Brain microvascular endothelial cell (primary cell): ENCODE measurements around the gene TNFRSF8.
A peak's percentile ranks its signal among the peaks of the same experiment; 100 is the strongest.

Experiments
- DNase-seq: peaks from one replicate; pipeline ENCODE4 v3.0.0-alpha.2; 2020
- H3K27ac ChIP-seq: fragments of 250-450 bp; sonication (Bioruptor Pico); 2 replicates; pipeline ENCODE4 v1.5.1; 2020; ENCODE audit warnings: mild to moderate bottlenecking, moderate library complexity
- H3K27me3 ChIP-seq: fragments of 250-450 bp; sonication (Bioruptor Pico); replicated peaks from 2 replicates; pipeline ENCODE4 v1.5.1; 2020; ENCODE audit warnings: mild to moderate bottlenecking
- H3K36me3 ChIP-seq: fragments of 250-450 bp; sonication (Bioruptor Pico); replicated peaks from 2 replicates; pipeline ENCODE4 v1.5.1; 2020; ENCODE audit warnings: mild to moderate bottlenecking
- H3K4me3 ChIP-seq: 2 replicates; pipeline ENCODE4 v1.5.1; 2011; ENCODE audit warnings: low read depth, mild to moderate bottlenecking, control low read depth, low read length, moderate library complexity
- in situ Hi-C: cut with HindIII; loops from 2 replicates; pipeline ENCODE4 v1.10.0; 2017; ENCODE audit warnings: low sequenced_read_pairs, low pct_ligation_motif_present
- TF ChIP-seq, protein P1 (sequence below): IDR thresholded peaks from 2 replicates; pipeline ENCODE4 v1.5.1; 2011; ENCODE audit warnings: low read depth, mild to moderate bottlenecking, moderate library complexity, low read length, control low read depth, inconsistent platforms; ENCODE audit errors: missing control alignments

TNFRSF8 gene

GRCh38 chr1:12052008-12052573 lies 11.0 kb upstream of the TNFRSF8 start:
- peak; percentile 73 for DNase-seq
- in situ Hi-C loops = no loop called here
- Histone ChIP-seq H3K36me3 (no peaks in the 10 kb centered on the region), H3K4me3 (no peak overlapping the region), H3K27ac (no peak overlapping the region), H3K27me3 (peaks cover 7% of the 10 kb centered on the region)
- TF ChIP-seq, protein P1, sequence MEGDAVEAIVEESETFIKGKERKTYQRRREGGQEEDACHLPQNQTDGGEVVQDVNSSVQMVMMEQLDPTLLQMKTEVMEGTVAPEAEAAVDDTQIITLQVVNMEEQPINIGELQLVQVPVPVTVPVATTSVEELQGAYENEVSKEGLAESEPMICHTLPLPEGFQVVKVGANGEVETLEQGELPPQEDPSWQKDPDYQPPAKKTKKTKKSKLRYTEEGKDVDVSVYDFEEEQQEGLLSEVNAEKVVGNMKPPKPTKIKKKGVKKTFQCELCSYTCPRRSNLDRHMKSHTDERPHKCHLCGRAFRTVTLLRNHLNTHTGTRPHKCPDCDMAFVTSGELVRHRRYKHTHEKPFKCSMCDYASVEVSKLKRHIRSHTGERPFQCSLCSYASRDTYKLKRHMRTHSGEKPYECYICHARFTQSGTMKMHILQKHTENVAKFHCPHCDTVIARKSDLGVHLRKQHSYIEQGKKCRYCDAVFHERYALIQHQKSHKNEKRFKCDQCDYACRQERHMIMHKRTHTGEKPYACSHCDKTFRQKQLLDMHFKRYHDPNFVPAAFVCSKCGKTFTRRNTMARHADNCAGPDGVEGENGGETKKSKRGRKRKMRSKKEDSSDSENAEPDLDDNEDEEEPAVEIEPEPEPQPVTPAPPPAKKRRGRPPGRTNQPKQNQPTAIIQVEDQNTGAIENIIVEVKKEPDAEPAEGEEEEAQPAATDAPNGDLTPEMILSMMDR = no peak

DNA sequence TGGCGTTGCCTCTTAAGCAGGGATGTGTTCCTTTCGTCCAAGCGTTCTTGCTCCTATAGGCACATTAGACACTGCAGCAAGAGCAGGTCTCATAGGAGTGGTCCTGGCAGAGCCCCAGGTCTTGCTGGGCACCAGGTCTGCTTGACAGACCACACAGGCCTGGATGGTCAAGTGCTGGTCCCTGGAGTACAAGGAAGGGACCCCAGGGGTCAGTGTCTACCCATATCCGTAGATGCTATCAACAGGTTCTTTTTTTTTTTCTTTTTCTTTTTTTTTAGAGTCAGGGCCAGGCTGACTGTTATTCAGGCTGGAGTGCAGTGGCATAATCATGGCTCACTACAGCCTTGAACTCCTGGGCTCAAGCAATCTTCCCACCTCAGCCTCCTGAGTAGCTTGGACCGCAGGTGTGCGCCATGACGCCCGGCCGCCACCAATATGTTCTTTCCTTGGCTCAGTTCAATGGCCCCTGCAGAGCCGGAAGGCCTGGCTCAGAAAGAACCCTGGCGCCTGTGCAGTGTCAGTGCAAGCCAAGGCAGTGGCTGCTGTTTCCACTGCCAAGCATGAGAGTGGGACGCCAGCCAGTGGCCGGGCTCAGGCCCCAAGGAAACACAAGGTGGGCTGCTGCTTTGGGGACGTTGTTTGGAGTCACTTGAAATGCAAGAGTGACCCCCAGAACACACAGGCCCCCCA lies 10.0 kb upstream of the TNFRSF8 start:
- TF ChIP-seq, protein P1 = no peak
- no peak for DNase-seq

DNA sequence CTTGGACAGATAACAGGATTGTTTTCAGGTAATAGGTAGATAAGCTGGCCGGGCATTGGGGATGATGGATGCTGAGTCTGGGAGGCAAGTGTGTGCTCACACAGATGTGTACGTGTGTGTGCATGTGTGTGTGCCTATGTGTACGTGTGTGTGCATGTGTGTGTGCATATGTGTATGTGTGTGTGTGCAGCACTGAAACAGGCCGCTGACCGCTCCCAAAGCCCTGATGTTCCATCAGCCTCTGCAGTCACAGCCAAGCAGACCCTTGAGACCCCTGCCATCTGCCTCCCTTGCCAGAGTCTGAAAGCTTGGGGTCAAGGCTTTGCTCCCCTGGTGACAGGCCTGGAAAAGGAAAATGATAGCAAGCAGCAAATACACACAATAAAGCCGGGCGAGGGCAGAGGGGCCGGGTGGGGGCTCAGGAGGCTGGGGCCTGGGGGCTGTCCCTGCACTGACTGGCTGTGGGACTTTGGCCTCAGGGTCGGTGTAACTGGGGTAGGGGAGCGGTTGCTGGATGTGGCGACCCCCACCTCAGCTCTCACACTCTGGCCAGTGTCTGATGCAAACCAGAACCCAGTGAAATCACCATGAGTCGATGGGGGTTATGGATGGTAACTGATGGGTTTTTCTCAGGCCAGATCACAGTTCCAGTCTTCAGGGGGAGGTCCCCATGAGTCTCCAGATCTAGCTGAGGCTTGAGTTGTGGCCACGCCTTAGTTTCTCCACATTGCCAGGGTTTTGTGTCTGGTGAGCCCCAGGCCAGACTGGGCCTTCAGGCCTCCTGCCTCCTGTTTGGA lies 9.2 kb upstream of the TNFRSF8 start:
- no peak overlapping the region for H3K27ac ChIP-seq
- no peak overlapping the region for H3K4me3 ChIP-seq
- H3K27me3 ChIP-seq = no peaks in the 10 kb centered on the region
- H3K36me3 ChIP-seq = no peaks in the 10 kb centered on the region
- DNase-seq = no peak
- TF ChIP-seq, protein P1 = no peak
- in situ Hi-C loops = no loop called here

More for the DNA sequence above, 10.0 kb upstream of the TNFRSF8 start:
- Histone ChIP-seq H3K36me3 (no peaks in the 10 kb centered on the region), H3K27me3 (no peaks in the 10 kb centered on the region), H3K4me3 (no peak overlapping the region), H3K27ac (no peak overlapping the region)
- in situ Hi-C loops = no loop called here

DNA sequence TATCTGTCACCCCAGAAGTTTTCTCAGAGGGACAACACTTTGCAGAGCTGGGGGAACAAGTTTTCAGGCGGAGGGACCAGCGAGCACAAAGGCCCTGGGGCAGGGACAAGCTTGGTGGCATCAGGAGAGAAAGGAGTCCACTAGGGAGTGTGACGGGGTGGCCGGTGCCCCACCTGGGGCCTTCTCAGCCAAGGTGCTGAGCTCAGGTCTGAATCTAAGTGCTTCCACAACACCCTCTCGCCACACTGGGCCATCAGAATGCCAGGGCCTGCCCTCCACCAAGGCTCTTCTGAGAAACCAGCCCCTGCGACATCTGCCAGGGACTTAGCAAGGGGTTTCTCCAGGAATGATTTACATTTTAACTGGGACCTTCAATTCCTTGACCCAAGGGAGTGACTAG lies 7.8 kb upstream of the TNFRSF8 start:
- H3K36me3 ChIP-seq = no peaks in the 10 kb centered on the region
- in situ Hi-C loops = no loop called here
- no peak overlapping the region for H3K4me3 ChIP-seq
- peaks cover 2% of the 10 kb centered on the region for H3K27me3 ChIP-seq
- no peak for DNase-seq
- no peak overlapping the region for H3K27ac ChIP-seq
- TF ChIP-seq, protein P1 = no peak

DNA sequence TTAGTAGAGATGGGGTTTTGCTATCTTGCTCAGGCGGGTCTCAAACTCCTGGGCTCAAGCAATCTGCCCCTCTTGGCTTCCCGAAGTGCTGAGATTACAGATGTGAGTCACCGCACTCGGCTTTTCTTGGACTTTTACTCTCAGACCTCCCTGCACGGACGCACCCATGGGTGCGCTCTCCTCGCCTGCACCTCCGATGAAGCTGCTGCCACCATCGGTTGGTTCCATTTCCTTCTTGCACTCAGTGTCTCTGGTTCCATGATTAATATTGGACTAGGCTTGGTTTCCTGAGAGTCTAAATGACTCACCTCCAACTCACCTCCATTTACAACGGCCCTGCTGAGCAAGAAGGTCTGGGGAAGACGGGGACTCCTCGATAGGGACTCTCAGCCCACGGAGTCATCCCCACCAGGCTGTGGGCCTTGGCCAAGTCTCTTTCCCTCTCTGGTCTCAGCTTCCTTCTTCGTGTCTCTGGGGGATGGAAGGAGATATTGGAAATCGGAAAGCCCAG lies 6.7 kb upstream of the TNFRSF8 start:
- TF ChIP-seq, protein P1 = no peak
- no peak overlapping the region for H3K4me3 ChIP-seq
- H3K36me3 ChIP-seq = no peaks in the 10 kb centered on the region
- in situ Hi-C loops = no loop called here
- peaks cover 2% of the 10 kb centered on the region for H3K27me3 ChIP-seq
- no peak overlapping the region for H3K27ac ChIP-seq
- no peak for DNase-seq
